Mesenchymal stem cell (in vitro differentiated cells and primary cell): ENCODE measurements around the gene HTRA3.
A peak's percentile ranks its signal among the peaks of the same experiment; 100 is the strongest.

Experiments
- DNase-seq: peaks from one replicate; pipeline ENCODE4 v3.0.0-alpha.2; 2013
- H2AFZ ChIP-seq: one replicate; pipeline ENCODE4 v1.6.1; 2013; ENCODE audit warnings: low read depth, mild to moderate bottlenecking, control low read depth, inconsistent platforms, low read length, moderate library complexity
- H2AK5ac ChIP-seq: 2 replicates; pipeline ENCODE4 v1.6.1; 2013; ENCODE audit warnings: low read length, moderate library complexity, mild to moderate bottlenecking, inconsistent platforms; ENCODE audit not compliant: severe bottlenecking
- H2BK120ac ChIP-seq: one replicate; pipeline ENCODE4 v1.6.1; 2013; ENCODE audit warnings: low read depth, mild to moderate bottlenecking, inconsistent platforms, low read length, moderate library complexity
- H2BK12ac ChIP-seq, 2 experiments: one replicate each; pipeline ENCODE4 v1.6.1; 2013; ENCODE audit warnings: inconsistent platforms in 2 of 2, low read length in 2 of 2, mild to moderate bottlenecking in 2 of 2, moderate library complexity in 2 of 2, control low read depth in 1 of 2
- H2BK15ac ChIP-seq: one replicate; pipeline ENCODE4 v1.6.1; 2013; ENCODE audit warnings: mild to moderate bottlenecking, low read depth, inconsistent platforms; ENCODE audit not compliant: poor library complexity, severe bottlenecking
- H2BK5ac ChIP-seq: 2 replicates; pipeline ENCODE4 v1.6.1; 2013; ENCODE audit warnings: low read depth, mild to moderate bottlenecking, low read length, control low read depth, inconsistent platforms; ENCODE audit not compliant: poor library complexity, severe bottlenecking
- H3K14ac ChIP-seq, 2 experiments: one replicate each; pipeline ENCODE4 v1.6.1; 2013; ENCODE audit warnings: inconsistent platforms in 2 of 2, low read length in 2 of 2, control low read depth in 1 of 2, mild to moderate bottlenecking in 1 of 2, moderate library complexity in 1 of 2
- H3K18ac ChIP-seq, 2 experiments: one replicate each; pipeline ENCODE4 v1.6.1; 2013; ENCODE audit warnings: inconsistent platforms in 2 of 2, low read length in 2 of 2, control low read depth in 1 of 2, low read depth in 1 of 2, mild to moderate bottlenecking in 1 of 2
- H3K23ac ChIP-seq, 2 experiments: one replicate each; pipeline ENCODE4 v1.6.1; 2013; ENCODE audit warnings: inconsistent platforms in 2 of 2, low read length in 2 of 2, mild to moderate bottlenecking in 2 of 2, moderate library complexity in 2 of 2, control low read depth in 1 of 2
- H3K27ac ChIP-seq: 2 replicates; pipeline ENCODE4 v1.5.1; 2013; ENCODE audit warnings: mild to moderate bottlenecking, moderate library complexity, low read length, control low read depth, inconsistent platforms; ENCODE audit not compliant: poor library complexity, severe bottlenecking
- H3K27me3 ChIP-seq, 2 experiments: 2 replicates each; pipeline versions ENCODE4 v1.6.1 to v1.7.0; 2013; ENCODE audit warnings: low read length in 2 of 2, mild to moderate bottlenecking in 2 of 2, moderate library complexity in 2 of 2, control low read depth in 1 of 2, inconsistent platforms in 1 of 2; ENCODE audit not compliant: control insufficient read depth in 1 of 2, insufficient read depth in 1 of 2
- H3K36me3 ChIP-seq, 2 experiments: 2 replicates each; pipeline versions ENCODE4 v1.6.1 to v1.7.0; 2013; ENCODE audit warnings: low read length in 2 of 2, control low read depth in 1 of 2, inconsistent platforms in 1 of 2, low read depth in 1 of 2, mild to moderate bottlenecking in 1 of 2; ENCODE audit not compliant: insufficient read depth in 2 of 2, control insufficient read depth in 1 of 2
- H3K4ac ChIP-seq, 2 experiments: one replicate each; pipeline ENCODE4 v1.6.1; 2013; ENCODE audit warnings: inconsistent platforms in 2 of 2, low read length in 2 of 2, mild to moderate bottlenecking in 2 of 2, moderate library complexity in 2 of 2, control low read depth in 1 of 2, low read depth in 1 of 2
- H3K4me1 ChIP-seq: 2 replicates; pipeline ENCODE4 v1.6.1; 2013; ENCODE audit warnings: low read depth, low read length, control low read depth; ENCODE audit not compliant: control insufficient read depth, insufficient read depth
- H3K4me2 ChIP-seq: 2 replicates; pipeline ENCODE4 v1.6.1; 2013; ENCODE audit warnings: low read length, mild to moderate bottlenecking, inconsistent platforms; ENCODE audit not compliant: poor library complexity, severe bottlenecking
- H3K4me3 ChIP-seq, 2 experiments: 2 replicates each; pipeline versions ENCODE4 v1.5.1 to v1.7.0; 2013; ENCODE audit warnings: low read length in 2 of 2, mild to moderate bottlenecking in 2 of 2, control low read depth in 1 of 2, low read depth in 1 of 2; ENCODE audit not compliant: insufficient read depth in 1 of 2
- H3K79me1 ChIP-seq: replicated peaks from 2 replicates; pipeline ENCODE4 v1.6.1; 2013; ENCODE audit warnings: mild to moderate bottlenecking, control low read depth, low read length, inconsistent platforms; ENCODE audit not compliant: poor library complexity, severe bottlenecking
- H3K9ac ChIP-seq: 2 replicates; pipeline ENCODE4 v1.7.0; 2013; ENCODE audit warnings: mild to moderate bottlenecking, low read length, moderate library complexity
- H3K9me3 ChIP-seq: 2 replicates; pipeline ENCODE4 v1.7.0; 2013; ENCODE audit warnings: mild to moderate bottlenecking, low read length; ENCODE audit not compliant: control insufficient read depth
- H4K8ac ChIP-seq: one replicate; pipeline ENCODE4 v1.6.1; 2013; ENCODE audit warnings: inconsistent platforms, mild to moderate bottlenecking, low read length, moderate library complexity
- H4K91ac ChIP-seq: one replicate; pipeline ENCODE4 v1.6.1; 2013; ENCODE audit warnings: mild to moderate bottlenecking, low read length, inconsistent platforms
- WGBS: methylation state at CpG from one replicate; pipeline ENCODE4 v1.1.7; 2013; ENCODE audit warnings: mixed read lengths; 5-methylcytosine and 5-hydroxymethylcytosine counted together

Gene HTRA3

DNA sequence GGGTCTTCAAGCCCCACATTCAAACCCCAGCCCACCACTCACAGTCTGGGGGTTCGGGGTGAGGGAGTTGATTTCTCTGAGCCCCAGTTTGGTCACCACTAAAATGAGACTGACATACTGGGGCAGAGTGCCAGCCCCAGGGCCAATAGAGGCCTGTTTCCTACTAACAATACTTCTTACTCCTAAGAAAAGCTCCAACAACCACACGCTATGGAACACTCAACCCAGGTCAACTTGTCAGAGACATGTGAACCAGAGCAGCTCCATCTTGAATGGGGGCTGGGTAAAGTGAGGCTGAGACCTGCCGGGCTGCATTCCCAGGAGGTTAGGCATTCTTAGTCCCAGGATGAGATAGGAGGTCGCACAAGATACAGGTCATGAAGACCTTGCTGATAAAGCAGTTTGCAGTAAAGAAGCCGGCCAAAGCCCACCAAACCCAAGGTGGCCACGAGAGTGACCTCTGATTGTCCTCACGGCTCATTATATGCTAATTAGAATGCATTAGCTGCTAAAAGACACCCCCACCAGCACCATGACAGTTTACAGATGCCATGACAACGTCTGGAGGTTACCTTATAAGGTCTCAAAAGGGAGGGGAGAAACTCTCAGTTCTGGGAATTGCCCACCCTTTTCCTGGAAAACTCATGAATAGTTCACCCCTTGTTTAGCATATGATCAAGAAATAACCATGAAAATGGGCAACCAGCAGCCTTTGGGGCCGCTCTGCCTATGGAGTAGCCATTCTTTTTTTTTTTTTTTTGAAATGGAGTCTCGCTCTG lies 26.6 kb upstream of the HTRA3 start:
- H3K18ac ChIP-seq = peak overlapping the region; percentile 17 to 22
- H2AK5ac ChIP-seq = no peak overlapping the region
- no peaks in the 10 kb centered on the region for H3K9me3 ChIP-seq
- no peak overlapping the region for H3K4me2 ChIP-seq
- H4K8ac ChIP-seq = peak overlapping the region; percentile 92
- H3K23ac ChIP-seq = no peak overlapping the region
- no peak overlapping the region for H2AFZ ChIP-seq
- no peak overlapping the region for H3K14ac ChIP-seq
- no peak overlapping the region for H2BK15ac ChIP-seq
- H3K9ac ChIP-seq = peak overlapping the region; percentile 73
- peak overlapping the region; percentile 56 for H4K91ac ChIP-seq
- WGBS = 94% methylated on average over 10 of the region's 10 CpGs
- peaks cover 5% of the 10 kb centered on the region in 2 experiments for H3K27me3 ChIP-seq
- H3K79me1 ChIP-seq = no peaks in the 10 kb centered on the region
- no peak overlapping the region for H2BK5ac ChIP-seq
- peaks cover 0 to 34% of the 10 kb centered on the region in 2 experiments for H3K36me3 ChIP-seq
- no peak overlapping the region for H3K27ac ChIP-seq
- H3K4ac ChIP-seq = peak overlapping the region; percentile 63 to 96
- H3K4me3 ChIP-seq = no peak overlapping the region
- no peak overlapping the region for H2BK120ac ChIP-seq
- peaks cover 13% of the 10 kb centered on the region for H3K4me1 ChIP-seq
- H2BK12ac ChIP-seq = peak overlapping the region; percentile 29 to 45
- DNase-seq = no peak

DNA sequence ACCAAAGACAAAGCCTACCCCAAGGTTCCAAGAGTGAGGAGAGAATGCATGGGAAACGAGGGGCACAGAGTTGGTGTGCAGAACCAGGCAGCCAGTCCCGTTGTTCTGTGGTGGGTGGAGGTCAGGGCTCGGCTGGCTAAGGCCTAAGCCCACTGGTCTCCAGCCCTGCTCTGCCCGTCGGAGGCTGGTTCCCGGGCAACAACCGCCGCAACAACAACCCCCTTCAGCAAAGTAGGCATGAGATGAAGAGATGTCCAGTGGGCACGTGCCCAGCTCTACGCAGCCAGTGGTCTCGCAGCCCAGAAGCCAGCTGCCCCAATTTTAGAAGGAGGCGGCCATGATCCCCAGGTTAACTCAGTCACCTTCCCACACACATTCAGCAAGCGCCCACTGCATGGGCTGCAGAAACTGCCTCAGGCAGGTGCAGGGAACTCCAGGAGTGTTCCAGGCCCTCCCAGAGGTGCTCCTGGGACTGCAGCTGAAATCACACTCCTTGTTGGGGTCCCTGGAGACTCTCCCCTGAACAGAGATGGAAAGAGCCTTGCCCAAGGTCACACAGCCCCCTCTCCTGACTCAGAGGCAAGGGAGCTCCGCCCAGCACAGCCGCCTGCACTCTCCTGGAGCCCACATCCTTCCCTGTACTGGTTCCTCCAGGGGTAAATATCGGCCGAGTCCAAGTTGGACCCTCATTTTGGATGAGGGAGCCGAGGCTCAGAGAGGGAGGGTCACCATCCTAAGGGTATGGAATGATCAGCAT lies 25.4 kb upstream of the HTRA3 start:
- H4K8ac ChIP-seq = peak overlapping the region; percentile 7
- H3K27me3 ChIP-seq = peaks cover 5% of the 10 kb centered on the region in 2 experiments
- no peak overlapping the region for H3K4ac ChIP-seq
- H3K4me2 ChIP-seq = no peak overlapping the region
- peaks cover 10% of the 10 kb centered on the region for H3K4me1 ChIP-seq
- no peak overlapping the region for H2BK5ac ChIP-seq
- no peak overlapping the region for H2BK120ac ChIP-seq
- 95% methylated on average over 18 of the region's 18 CpGs for WGBS
- no peak overlapping the region for H2AK5ac ChIP-seq
- no peak overlapping the region for H2BK12ac ChIP-seq
- H3K36me3 ChIP-seq = peaks cover 0 to 23% of the 10 kb centered on the region in 2 experiments
- H3K9me3 ChIP-seq = no peaks in the 10 kb centered on the region
- H3K9ac ChIP-seq = no peak overlapping the region
- no peak overlapping the region for H3K4me3 ChIP-seq
- H3K23ac ChIP-seq = no peak overlapping the region
- no peak overlapping the region for H2BK15ac ChIP-seq
- H2AFZ ChIP-seq = no peak overlapping the region
- no peaks in the 10 kb centered on the region for H3K79me1 ChIP-seq
- no peak overlapping the region for H3K14ac ChIP-seq
- peak overlapping the region; percentile 6 for H4K91ac ChIP-seq
- no peak overlapping the region for H3K27ac ChIP-seq
- no peak overlapping the region for H3K18ac ChIP-seq
- no peak for DNase-seq

DNA sequence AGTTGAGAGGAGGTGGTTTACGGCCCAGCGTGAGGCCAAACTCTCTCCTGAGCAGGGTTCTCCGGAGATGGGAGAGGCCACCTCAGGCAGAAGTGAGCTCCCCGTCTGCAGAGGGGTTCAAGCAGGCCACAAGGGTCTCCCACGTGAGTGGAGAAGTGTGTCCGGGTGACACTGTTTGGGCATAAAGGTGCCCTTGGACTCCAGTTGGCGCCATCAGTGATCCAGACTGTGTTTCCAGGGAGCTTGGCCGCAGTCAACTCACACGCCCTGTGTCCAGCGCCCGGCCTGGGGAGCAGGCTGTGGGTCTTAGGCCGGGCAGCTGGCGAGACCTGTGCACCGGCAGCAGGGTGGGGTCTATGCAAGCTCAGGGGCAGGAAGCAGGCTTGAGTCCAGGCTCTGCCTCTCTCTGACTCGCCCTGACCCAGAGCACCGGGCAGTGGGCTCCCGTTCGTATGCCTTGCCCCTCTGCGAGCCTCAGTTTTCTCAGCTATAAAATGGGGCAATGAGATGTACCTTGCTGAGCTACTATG lies 24.6 kb upstream of the HTRA3 start:
- DNase-seq = no peak
- Histone ChIP-seq H3K79me1 (no peaks in the 10 kb centered on the region), H3K4ac (no peak overlapping the region), H2AK5ac (no peak overlapping the region), H4K8ac (no peak overlapping the region), H3K4me3 (no peak overlapping the region), H3K4me2 (no peak overlapping the region), H3K4me1 (peaks cover 10% of the 10 kb centered on the region), H2BK120ac (no peak overlapping the region), H2BK12ac (peak overlapping the region in 1 of 2 experiments; percentile 30), H3K36me3 (peaks cover 0 to 16% of the 10 kb centered on the region in 2 experiments), H3K18ac (no peak overlapping the region), H2BK15ac (peak overlapping the region; percentile 60), H4K91ac (peak overlapping the region; percentile 6), H2AFZ (no peak overlapping the region), H3K14ac (peak overlapping the region in 1 of 2 experiments; percentile 44), H3K23ac (no peak overlapping the region), H3K27ac (no peak overlapping the region), H3K27me3 (peaks cover 5% of the 10 kb centered on the region in 2 experiments), H2BK5ac (no peak overlapping the region), H3K9me3 (no peaks in the 10 kb centered on the region), H3K9ac (no peak overlapping the region)
- WGBS = 97% methylated on average over 19 of the region's 19 CpGs
